Esophagus muscularis mucosa (tissue), 4 donors: ENCODE measurements around the gene MYL3. TPM values are rescaled to one million over a fixed set of nuclear protein-coding genes. Genes with fewer than 3 reads are reported as not detected.
A peak's percentile ranks its signal among the peaks of the same experiment; 100 is the strongest.

Source experiments
- DNase-seq: peaks from one replicate; pipeline ENCODE4 v3.0.0-alpha.2; 2017; ENCODE audit errors: extremely low spot score
- H3K27ac ChIP-seq, 4 donors: fragments of 200-600 bp; sonication (generic); replicated peaks in 1 of 4; 1 replicate in 3 of 4; 2 replicates in 1 of 4; pipeline ENCODE4 v1.5.1; 2016 to 2019; ENCODE audit warnings: mild to moderate bottlenecking in 1 of 4
- H3K27me3 ChIP-seq, 4 donors: fragments of 200-600 bp; sonication (generic); one replicate each; pipeline versions ENCODE4 v1.5.1 to v1.6.0; 2016 to 2019
- H3K36me3 ChIP-seq, 4 donors: fragments of 200-600 bp; sonication (generic); one replicate each; pipeline ENCODE4 v1.5.1; 2016 to 2019
- H3K4me1 ChIP-seq, 4 donors: fragments of 200-600 bp; sonication (generic); one replicate each; pipeline ENCODE4 v1.5.1; 2016 to 2019
- H3K4me3 ChIP-seq, 4 donors: fragments of 200-600 bp; sonication (generic); 1 replicate in 2 of 4; 2 replicates in 2 of 4; pipeline ENCODE4 v1.5.1; 2016 to 2019; ENCODE audit warnings: mild to moderate bottlenecking in 4 of 4, moderate library complexity in 1 of 4
- H3K9me3 ChIP-seq, 4 donors: fragments of 200-600 bp; sonication (generic); 1 replicate in 3 of 4; 2 replicates in 1 of 4; pipeline ENCODE4 v1.5.1; 2016 to 2019
- CTCF ChIP-seq, 3 experiments: fragments of 200-600 bp in 2 of 3; fragments of 450-650 bp in 1 of 3; sonication (generic) in 2 of 3; IDR thresholded peaks; one replicate each; pipeline ENCODE4 v1.5.1; 2017 to 2019; ENCODE audit warnings: antibody characterized with exemption in 3 of 3, mild to moderate bottlenecking in 2 of 3, moderate library complexity in 1 of 3
- EP300 ChIP-seq: sonication (generic); formaldehyde crosslinking; IDR thresholded peaks from one replicate; pipeline ENCODE4 v1.6.1; 2017; ENCODE audit warnings: antibody characterized with exemption
- POLR2A ChIP-seq: fragments of 450-650 bp; IDR thresholded peaks from one replicate; pipeline ENCODE4 v1.6.1; 2017; ENCODE audit warnings: antibody characterized with exemption, moderate library complexity, mild to moderate bottlenecking, low read depth
- POLR2AphosphoS5 ChIP-seq, 2 donors: sonication (generic); formaldehyde crosslinking; IDR thresholded peaks; one replicate each; pipeline ENCODE4 v1.6.1; 2017; ENCODE audit warnings: antibody characterized with exemption in 2 of 2
- WGBS: methylation state at CpG from one replicate; pipeline ENCODE4 v1.1.5; 2018; 5-methylcytosine and 5-hydroxymethylcytosine counted together
- intact Hi-C: fragments of 100-400 bp; cut with DNase I; formaldehyde crosslinking; loops from one replicate; pipeline ENCODE4 v1.15.1; 2023
- total RNA-seq, 4 donors: library from RNA; depleted of rRNA; stranded (reverse); fragments of >200 nt; gene quantifications; one replicate each; pipeline versions ENCODE4 v1.1.0 to v1.2.1, GENCODE V29; 2016

The MYL3 gene
- total RNA-seq, 4 donors from 2014 or later: 0.83 to 13.0 (median 7.7) TPM

GRCh38 chr3:46860017-46860809 is 3.0 kb downstream of the MYL3 start:
- H3K4me1 ChIP-seq: peaks cover 0 to 5% (median 1%) of the 10 kb centered on the region in 4 donors
- TF ChIP-seq EP300 (no peak), POLR2AphosphoS5 (IDR thresholded peaks at IDR 0.05) (no peak), POLR2A (no peak), CTCF (IDR thresholded peaks at IDR 0.05) (peak in 1 of 3 experiments; percentile 22)
- H3K36me3 ChIP-seq: peaks cover 0 to 52% (median 0%) of the 10 kb centered on the region in 4 donors
- DNase-seq: no peak
- H3K27me3 ChIP-seq: peaks cover 0 to 6% (median 0%) of the 10 kb centered on the region in 4 donors
- H3K4me3 ChIP-seq: no peak overlapping the region
- WGBS: 79% methylated on average over 9 of the region's 19 CpGs
- no peak overlapping the region for H3K27ac ChIP-seq
- H3K9me3 ChIP-seq: no peaks in the 10 kb centered on the region
- intact Hi-C loops: loop anchor here (5.0 kb wide), 1 partner anchor 153 kb away; no protein-coding TSS in a partner anchor

- H3K9me3 ChIP-seq: no peaks in the 10 kb centered on the region
- H3K27me3 ChIP-seq: peaks cover 0 to 6% (median 0%) of the 10 kb centered on the region in 4 donors
- TF ChIP-seq POLR2AphosphoS5 (IDR thresholded peaks at IDR 0.05): no peak
- TF ChIP-seq POLR2A: no peak
- no peak for TF ChIP-seq EP300
- no peak for TF ChIP-seq CTCF (IDR thresholded peaks at IDR 0.05)
- H3K4me1 ChIP-seq: peaks cover 0 to 5% (median 0%) of the 10 kb centered on the region in 4 donors
- no peak for DNase-seq
- no peak overlapping the region for H3K4me3 ChIP-seq
- H3K36me3 ChIP-seq: peaks cover 0 to 52% (median 0%) of the 10 kb centered on the region in 4 donors
- H3K27ac ChIP-seq: no peak overlapping the region
- intact Hi-C loops: no loop called here
- WGBS: 83% methylated on average over 9 of the region's 11 CpGs
Measured at GRCh38 chr3:46859001-46859710, 4.1 kb downstream of the MYL3 start.

- TF ChIP-seq POLR2AphosphoS5 (IDR thresholded peaks at IDR 0.05) (no peak), EP300 (no peak), CTCF (IDR thresholded peaks at IDR 0.05) (no peak), POLR2A (no peak)
- H3K4me3 ChIP-seq: no peak overlapping the region
- no peaks in the 10 kb centered on the region for H3K9me3 ChIP-seq
- peaks cover 0 to 6% (median 0%) of the 10 kb centered on the region in 4 donors for H3K27me3 ChIP-seq
- peaks cover 0 to 5% (median 0%) of the 10 kb centered on the region in 4 donors for H3K4me1 ChIP-seq
- DNase-seq: no peak
- intact Hi-C loops: no loop called here
- H3K36me3 ChIP-seq: peaks cover 0 to 52% (median 0%) of the 10 kb centered on the region in 4 donors
- H3K27ac ChIP-seq: no peak overlapping the region
- 100% methylated on average over 4 of the region's 6 CpGs for WGBS
Measured at GRCh38 chr3:46858456-46858855, 4.8 kb downstream of the MYL3 start.

GRCh38 chr3:46857485-46858341 is 5.5 kb downstream of the MYL3 start:
- 81% methylated on average over 10 of the region's 10 CpGs for WGBS
- intact Hi-C loops: no loop called here
- TF ChIP-seq EP300: no peak
- TF ChIP-seq POLR2AphosphoS5 (IDR thresholded peaks at IDR 0.05): no peak
- TF ChIP-seq POLR2A: no peak
- TF ChIP-seq CTCF (IDR thresholded peaks at IDR 0.05): no peak

More at GRCh38 chr3:46857485-46858341, 5.5 kb downstream of the MYL3 start:
- H3K36me3 ChIP-seq: peaks cover 0 to 52% (median 0%) of the 10 kb centered on the region in 4 donors
- peaks cover 0 to 5% (median 0%) of the 10 kb centered on the region in 4 donors for H3K4me1 ChIP-seq
- H3K9me3 ChIP-seq: no peaks in the 10 kb centered on the region
- H3K27ac ChIP-seq: no peak overlapping the region
- DNase-seq: no peak
- H3K4me3 ChIP-seq: no peak overlapping the region
- H3K27me3 ChIP-seq: peaks cover 0 to 6% (median 0%) of the 10 kb centered on the region in 4 donors
